Thyroid gland (tissue), 4 donors: ENCODE measurements around the gene PUM2.

ENCODE experiments used
- POLR2A ChIP-seq, 2 donors: fragments of 450-650 bp; IDR thresholded peaks; one replicate each; pipeline ENCODE4 v1.6.1; 2017; ENCODE audit warnings: antibody characterized with exemption in 2 of 2, mild to moderate bottlenecking in 2 of 2, moderate library complexity in 1 of 2
- TF ChIP-seq, protein P1 (sequence below), 6 experiments: fragments of 200-600 bp in 3 of 6; fragments of 450-650 bp in 3 of 6; sonication (generic) in 3 of 6; IDR thresholded peaks; one replicate each; pipeline ENCODE4 v1.5.1; 2016 to 2019; ENCODE audit warnings: antibody characterized with exemption in 6 of 6, mild to moderate bottlenecking in 2 of 6, inconsistent platforms in 1 of 6, moderate library complexity in 1 of 6

DNA sequence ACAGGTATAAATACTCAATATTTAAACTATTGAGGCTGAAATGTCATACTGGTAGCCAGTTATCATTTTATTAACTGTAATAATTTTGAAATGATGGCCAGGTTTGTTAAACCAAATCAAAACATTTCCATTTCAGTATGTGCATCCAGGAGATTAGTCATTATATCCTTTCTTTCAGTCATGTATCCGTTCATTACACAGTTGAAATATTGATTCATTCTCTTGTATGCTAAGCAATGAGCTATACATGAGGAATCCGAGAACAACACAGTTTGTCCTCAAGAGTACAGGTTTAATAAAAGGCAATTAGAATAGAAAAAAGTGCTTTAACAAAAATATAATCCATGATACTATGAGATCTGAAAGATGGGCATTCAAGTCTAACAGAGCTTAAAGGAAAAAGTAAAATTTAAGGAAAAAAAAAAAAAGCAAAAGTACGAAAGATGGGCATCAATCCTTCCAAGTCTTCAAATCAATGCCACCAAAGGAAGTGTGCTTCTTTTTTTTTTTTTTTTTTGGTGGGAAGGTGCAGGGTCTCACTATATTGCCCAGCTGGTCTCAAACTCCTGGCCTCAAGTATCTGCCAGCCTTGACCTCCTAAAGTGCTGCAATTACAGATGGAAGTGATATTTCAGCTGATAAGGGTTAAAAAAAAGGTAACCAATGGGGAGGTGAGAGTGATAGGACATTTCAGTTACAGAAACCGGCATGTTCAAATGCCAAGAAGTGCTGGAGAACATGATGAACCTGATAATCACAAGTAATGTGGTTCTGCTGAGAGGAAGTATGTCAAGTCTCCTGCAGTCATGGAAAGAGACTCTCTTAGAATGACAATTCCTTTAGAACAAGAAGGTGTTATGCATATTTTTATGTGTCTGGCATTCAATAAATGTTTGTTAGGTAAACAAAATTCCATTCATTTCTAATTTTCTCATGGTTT lies 35.8 kb downstream of the PUM2 start:
- TF ChIP-seq, protein P1, sequence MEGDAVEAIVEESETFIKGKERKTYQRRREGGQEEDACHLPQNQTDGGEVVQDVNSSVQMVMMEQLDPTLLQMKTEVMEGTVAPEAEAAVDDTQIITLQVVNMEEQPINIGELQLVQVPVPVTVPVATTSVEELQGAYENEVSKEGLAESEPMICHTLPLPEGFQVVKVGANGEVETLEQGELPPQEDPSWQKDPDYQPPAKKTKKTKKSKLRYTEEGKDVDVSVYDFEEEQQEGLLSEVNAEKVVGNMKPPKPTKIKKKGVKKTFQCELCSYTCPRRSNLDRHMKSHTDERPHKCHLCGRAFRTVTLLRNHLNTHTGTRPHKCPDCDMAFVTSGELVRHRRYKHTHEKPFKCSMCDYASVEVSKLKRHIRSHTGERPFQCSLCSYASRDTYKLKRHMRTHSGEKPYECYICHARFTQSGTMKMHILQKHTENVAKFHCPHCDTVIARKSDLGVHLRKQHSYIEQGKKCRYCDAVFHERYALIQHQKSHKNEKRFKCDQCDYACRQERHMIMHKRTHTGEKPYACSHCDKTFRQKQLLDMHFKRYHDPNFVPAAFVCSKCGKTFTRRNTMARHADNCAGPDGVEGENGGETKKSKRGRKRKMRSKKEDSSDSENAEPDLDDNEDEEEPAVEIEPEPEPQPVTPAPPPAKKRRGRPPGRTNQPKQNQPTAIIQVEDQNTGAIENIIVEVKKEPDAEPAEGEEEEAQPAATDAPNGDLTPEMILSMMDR (IDR thresholded peaks at IDR 0.05): no peak
- no peak for TF ChIP-seq POLR2A (IDR thresholded peaks at IDR 0.05)
